NCI-H2196 (cell line): ENCODE data around the gene MICALL1.

Experiments
- DNase-seq: peaks from one replicate; lab custom pipeline; 2025; ENCODE audit not compliant: unreplicated experiment; lab: John Stamatoyannopoulos, UW

The MICALL1 gene, protein sequence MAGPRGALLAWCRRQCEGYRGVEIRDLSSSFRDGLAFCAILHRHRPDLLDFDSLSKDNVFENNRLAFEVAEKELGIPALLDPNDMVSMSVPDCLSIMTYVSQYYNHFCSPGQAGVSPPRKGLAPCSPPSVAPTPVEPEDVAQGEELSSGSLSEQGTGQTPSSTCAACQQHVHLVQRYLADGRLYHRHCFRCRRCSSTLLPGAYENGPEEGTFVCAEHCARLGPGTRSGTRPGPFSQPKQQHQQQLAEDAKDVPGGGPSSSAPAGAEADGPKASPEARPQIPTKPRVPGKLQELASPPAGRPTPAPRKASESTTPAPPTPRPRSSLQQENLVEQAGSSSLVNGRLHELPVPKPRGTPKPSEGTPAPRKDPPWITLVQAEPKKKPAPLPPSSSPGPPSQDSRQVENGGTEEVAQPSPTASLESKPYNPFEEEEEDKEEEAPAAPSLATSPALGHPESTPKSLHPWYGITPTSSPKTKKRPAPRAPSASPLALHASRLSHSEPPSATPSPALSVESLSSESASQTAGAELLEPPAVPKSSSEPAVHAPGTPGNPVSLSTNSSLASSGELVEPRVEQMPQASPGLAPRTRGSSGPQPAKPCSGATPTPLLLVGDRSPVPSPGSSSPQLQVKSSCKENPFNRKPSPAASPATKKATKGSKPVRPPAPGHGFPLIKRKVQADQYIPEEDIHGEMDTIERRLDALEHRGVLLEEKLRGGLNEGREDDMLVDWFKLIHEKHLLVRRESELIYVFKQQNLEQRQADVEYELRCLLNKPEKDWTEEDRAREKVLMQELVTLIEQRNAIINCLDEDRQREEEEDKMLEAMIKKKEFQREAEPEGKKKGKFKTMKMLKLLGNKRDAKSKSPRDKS

DNA sequence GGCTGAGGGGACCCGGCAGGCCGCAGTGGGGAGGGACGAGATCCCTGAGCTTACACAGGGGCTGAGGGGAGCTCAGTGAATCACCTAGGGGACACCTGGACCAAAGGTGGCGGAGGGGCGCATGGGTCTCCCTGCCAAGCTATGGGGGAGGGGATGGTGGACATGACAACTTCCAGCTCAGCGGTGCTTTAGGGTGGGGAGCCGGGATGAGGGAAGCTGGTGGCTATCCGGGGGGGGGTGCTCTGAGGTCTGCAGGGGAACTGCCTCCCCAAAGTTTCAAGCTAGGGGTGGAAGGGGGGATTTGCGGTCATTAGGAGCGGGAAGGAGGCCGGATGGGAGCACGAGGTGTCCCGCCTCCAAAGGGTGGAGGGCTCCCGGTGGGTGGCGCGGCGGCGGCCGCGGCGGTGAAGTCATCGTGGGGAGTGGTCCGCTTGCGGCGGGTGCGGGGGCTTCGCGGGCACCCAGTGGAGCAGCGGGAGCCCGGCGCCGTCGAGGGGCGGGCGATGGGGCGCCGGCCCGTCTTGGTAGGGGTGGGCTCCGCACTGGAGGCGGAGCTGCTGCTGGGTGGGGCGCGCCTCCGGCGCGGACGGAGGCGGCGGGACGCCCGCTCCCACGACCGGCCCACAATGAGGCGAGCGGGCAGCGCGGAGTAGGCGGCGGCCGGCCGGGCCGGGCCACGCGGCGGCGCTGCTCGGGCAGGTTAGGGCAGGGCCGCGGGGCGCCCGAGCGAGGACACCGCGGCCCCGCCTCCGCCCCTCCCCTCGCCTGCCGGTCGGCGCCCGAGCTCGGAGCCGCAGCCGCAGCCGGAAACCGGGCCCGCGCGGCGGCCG lies at the start of gene MICALL1:
MICALL1 (plus strand) TSS at position 764 of the 830 bp plus-strand sequence. CDS start 126 bp downstream, outside the sequence.
- DNase-seq, result peak; percentile 40

DNA sequence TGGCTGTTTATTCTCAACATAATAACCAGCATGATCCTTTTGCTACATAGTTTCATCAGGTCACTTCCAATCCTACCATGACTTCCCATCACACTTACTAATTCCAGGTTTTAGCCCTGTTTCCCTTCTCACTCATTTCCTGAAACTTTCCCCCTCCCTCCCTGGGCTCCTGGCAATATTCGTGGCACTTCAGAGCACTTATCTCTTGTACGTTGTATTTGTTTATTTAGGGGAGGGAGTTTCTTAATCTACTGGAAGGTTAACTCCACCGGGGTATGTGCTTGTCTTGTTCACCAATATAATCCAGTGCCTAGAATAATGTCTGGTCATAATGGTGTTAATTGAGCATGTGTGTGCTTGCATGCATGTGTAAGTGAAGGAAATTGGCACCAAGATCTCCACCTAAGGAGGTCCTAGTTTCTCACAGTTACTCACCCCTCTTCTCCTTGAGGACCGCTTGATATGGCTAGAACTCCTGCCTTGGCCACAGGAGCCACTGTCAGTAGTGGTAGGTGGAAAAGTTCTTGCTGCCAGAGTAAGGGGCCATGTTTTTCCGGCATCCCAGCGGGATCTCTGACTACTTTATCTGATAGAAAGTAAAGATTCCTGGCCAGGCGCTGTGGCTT lies 45.2 kb upstream of the MICALL1 start:
- DNase-seq, result no peak

DNA sequence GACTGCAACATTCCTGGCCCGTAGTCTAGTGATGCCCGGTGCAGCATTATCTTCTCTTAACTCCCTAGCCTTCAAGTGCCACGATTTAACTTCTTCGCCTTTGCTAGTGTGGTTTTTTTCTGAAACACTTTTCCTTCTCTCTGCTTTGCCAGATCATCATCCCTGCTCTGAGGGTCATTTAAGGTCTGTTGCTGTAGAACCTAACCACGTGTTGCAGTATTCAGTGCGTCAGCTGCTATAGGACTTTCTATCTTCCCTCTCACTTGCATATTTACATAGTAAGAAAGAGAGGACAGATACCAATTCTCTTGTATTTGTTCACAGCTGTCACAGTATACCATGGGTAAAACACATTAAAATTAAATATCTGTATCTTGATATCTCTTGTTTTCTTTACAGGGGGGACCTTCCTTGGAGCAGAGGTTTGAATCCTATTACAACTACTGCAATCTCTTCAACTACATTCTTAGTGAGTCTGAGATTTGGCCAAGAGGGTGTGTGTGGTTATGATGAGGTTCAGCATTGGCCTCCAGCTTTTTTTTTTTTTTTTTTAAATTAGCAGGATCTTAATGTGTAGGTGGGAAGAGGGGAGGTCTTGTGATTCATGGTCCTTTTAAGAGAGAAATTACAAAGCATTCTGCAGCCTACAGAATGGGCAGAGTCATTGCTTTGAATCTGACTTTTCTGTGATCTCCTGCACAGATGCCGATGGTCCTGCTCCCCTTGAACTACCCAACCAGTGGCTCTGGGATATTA lies 43.3 kb upstream of the MICALL1 start:
- no peak for DNase-seq

DNA sequence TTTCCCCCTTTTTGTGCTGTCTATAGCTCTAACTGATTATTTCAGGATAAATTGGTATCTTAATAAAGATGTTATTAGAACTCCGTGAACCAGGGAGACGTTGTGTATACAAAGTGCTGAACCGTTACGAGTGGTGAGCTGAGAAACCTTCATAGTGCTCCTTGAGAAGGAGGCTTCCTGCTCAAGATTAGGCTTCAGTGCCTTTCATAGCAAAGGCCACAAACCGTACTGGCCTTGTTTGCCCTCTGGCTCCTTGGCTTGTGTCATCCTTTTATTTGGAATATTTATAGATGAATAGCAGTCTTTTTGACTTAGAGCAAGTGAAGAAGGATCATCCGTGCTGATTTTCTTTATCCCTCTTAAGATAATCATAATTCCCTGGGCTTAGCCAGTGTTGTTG lies 40.6 kb upstream of the MICALL1 start:
- DNase-seq, result no peak

DNA sequence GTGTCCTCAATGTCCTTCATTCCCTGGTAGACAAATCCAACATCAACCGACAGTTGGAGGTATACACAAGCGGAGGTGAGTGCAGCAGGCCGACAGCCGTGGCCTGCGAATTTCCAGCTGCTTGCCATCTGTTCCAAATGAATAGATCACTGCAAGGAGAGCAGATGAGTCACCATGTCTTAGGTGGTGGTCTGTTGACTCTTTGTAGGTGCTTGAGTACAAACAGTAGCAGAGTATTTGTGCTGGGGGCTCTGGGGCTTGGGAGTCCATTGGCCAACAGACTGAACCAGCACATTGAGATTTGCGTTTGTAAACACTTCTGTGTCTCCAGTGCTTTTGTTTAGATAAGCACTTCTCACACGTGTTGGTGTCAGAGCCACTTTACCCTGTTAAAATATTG lies 35.8 kb upstream of the MICALL1 start:
- DNase-seq, result no peak

DNA sequence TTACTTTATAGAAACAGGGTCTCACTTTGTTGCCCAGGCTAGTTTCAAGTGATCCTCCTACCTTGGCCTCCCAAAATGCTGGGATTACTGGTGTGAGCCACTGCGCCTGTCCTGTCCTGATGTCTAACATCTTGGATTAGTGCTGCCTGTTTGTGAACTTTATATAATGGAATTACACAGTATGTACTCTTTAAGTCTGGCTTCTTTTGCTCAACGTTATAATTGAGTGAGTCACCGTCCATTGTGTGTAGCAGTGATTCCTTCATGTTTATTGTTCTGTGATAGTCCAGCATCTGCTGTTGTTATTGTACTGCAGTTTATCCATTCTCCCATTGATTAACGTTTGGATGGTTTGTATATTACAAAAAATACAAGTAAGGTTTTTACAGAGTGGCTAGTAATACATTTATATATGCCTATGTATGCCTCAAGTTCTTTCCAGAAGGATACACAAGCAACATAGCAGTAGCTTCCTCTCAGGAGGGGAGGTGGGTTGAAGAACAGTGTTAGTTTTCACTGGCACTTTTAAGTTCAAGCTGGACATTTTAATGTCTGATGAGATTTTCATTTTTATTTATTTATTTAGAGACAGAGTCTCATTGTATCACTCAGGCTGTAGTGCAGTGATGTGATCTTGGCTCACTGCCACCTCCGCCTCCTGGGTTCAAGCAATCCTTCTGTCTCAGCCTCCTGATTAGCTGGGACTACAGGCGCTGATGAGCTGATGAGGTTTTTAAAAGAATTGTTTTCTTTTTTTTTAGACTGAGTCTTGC lies 25.2 kb upstream of the MICALL1 start:
- DNase-seq, result no peak

DNA sequence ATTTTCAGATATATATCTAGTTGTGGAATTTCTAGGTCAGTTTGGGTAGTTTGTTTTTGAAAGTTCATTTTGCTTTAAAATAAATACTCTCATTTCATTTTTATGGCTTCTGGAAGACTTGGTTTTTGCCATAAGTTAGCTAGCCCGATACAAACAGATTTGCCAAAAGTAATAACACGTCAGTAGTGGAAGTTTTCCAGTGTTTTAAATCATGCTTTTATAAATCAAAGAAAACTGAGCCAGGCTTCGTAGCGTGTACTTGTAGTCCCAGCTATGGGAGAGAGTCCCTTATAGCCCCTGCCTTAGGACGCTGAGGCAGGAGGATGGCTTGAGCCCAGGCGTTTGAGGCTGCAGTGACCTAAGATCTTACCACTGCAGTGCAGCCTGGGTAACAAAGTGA lies 21.7 kb upstream of the MICALL1 start:
- DNase-seq, result no peak

DNA sequence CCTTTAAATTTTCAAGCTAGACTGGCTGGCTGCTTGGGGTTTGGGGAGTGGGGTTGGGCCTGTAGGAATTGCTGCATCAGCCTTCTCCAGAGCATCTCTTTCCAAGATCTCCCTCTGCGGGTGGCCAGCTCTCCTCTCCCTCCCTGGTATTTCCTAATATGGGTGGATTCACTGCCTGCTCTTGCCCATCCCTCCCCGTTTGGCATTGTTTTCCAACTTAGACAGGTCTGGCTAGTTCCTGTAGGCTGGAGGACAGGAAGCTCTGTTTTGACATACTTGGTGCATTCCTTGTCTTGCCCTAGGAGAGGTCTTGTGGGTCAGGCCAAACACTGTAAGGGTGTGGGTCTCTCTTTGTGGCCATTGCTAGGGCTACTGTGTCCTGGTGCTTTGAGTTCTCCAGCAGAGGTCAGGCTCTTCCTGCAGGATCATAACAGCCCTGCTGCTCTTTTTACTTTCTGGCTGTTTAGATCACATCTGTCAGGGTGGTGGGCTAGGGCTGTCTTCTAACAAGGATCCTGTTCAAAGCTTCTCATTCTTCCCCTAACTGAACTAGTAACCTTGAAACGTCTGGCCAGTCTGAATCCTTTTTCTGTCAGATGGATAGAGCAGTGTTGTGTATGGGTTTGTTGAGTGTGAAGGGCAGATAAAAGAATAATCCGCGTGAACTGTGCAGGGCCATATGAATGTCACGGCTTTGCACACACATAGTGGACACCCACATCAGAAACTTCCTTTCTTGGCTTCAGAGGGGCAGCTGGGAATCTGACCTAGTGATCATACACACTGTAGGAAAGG lies 18.3 kb upstream of the MICALL1 start:
- no peak for DNase-seq

DNA sequence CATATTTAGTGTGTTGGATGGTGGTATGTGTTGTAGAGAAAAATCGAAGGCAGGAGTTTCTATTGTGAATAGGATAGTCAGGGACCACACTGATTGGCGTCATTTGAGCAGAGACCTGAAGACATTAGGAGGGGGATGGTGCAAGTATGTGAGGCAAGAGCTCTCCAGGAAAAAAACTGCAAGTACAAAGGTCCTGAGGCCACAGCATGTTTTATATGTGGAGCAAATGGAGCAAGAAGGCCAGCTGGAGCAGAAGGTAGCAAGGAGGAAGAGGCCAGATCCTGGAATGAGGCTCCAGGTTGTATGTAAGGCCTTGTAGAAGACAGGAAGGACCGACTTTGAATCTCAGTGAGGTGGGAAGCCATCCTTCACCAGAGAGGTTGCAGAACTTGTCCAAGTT lies 14.2 kb upstream of the MICALL1 start:
- DNase-seq, result no peak

DNA sequence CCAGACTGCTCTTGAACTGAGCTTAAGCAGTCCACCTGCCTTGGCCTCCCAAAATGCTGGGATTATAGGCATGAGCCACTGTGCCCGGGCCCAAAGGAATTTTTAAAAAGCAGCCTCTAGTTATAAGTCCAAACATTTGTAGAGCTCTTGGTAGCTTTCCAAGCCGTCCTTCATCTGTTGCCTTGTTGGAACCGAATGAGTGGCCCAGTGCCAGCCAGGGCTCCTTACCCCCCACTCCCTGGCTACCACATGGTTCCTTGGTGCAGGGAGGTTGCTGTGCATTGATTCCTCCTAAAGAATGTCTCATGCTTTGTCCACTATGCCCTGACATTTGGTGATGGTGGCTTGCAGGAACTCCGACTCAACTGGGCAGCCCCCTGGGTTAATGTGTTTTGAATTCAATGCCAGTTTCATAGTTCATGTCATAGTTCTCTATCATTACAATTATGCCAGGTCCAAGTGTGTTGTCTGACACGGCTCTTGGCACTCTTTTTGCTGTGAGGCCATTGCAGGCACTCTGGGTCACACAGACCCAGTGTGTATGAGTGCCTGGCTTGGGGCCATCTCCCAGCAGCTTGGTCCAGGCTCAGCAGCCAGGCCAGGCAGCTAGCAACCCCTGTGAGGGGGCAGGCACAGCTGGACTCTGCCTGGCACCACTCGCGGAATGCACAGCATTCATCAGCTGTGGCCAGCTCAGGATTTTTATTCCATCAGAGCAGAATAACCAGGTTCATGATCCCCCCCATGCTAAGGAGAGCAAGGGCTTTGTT lies 13.3 kb upstream of the MICALL1 start:
- DNase-seq, result no peak

DNA sequence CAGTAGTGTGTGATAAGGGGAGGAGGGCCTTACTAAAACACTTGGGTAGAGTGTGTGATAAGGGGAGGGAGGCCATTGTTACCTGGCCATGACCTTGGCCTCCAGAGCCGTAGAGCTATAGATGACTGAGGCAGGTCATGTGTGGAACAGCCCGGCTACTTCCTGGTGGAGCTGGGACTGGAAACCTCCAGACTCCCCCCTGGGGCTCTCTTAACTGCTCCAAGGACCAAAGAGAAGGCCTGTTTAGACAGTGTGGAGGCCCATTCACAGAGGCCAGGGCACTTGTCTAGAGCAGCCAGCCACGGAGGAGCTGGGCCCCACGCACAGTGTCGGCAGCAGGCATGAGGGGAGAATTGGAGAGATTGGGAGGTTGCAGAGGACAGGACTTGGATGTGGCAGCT lies 12.5 kb upstream of the MICALL1 start:
- DNase-seq, result no peak

DNA sequence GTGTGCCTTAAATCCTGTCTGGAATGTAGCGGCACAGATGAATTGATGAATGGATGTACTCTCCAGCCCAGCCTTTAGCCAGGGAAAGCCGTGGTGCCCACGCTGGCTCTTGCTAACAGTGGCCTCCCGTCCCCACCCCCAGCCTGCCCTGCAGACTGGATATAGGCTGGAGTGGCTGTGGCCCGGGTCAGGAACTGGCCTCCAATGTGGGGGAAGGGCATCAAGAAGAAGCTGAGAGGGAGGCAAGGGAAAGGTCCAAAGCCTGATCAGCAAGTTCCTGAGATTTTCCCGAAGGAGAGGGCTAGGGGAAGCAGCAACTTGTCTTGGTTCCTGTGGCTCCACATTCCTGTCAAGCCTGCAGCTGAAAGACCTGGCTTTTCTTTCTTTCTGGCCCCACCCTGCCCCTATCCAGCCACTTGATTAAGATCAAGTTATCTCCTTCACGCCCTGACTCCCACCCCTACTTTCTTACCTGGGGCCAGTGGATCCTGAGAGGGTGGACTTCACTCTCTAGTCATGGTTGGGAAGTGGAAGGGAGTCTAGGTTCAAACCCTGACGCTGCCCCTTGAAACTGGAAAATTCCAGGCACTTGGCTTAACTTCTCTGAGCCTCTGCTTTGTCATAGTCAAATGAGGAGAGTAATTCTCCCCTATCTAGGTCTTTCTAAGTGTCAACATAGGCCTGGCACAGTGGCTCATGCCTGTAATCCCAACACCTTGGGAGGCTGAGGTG lies 11.0 kb upstream of the MICALL1 start:
- DNase-seq, result no peak

DNA sequence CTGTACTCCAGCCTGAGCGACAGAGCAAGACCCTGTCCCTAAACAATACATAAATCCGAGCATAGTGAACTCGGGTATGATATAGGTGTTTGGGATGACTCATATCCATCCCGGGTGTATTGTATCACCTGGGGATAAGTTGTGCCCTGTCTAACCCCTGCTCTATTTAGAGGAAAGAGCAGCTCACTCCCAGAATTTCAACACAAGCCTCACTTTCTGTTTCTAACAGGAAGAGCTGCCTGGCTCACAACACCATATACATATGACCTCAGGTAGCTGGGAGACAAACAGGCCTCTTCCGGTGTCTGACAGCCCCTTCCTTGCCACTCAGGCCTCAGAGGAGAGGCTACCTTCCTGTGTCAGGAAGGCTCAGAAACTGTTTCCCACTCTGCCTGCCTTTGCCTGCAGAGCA lies 9.9 kb upstream of the MICALL1 start:
- no peak for DNase-seq

DNA sequence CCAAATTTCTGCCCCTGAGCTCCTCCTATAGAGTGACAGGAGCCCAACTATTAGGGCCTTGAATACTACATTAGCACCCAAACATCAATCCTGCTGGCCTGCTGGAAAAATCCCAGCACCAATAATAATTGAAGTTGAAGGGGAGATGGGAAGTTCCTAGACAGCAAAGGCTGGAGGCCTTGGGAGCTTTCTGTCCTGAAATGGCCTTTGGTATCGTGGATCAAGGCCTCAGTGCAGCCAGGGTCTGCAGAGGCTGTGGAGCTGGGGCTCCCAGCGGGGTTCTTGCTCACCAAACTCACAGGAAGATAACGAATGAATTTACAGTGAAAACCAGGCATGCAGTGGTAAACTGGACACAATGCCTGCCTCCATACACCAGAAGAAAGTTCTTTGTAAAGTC lies 9.2 kb upstream of the MICALL1 start:
- no peak for DNase-seq

DNA sequence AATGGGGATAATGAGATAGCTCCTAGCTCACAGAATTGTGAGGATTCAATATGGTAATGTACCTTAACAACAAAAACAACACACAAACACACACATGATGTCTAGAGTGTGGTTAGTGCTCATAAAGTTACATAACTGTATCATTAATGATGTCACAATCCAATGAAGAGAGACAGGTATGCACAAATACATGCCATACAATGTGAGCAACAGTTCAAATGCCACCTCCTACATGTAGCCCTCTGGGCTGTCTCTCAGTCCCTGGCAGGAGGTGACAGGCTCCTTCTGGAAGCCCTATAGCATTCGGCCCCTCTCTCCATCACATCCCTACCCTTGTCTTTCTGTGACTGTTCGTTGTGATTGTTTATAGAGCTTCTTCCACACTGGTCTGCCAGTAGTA lies 8.3 kb upstream of the MICALL1 start:
- no peak for DNase-seq

DNA sequence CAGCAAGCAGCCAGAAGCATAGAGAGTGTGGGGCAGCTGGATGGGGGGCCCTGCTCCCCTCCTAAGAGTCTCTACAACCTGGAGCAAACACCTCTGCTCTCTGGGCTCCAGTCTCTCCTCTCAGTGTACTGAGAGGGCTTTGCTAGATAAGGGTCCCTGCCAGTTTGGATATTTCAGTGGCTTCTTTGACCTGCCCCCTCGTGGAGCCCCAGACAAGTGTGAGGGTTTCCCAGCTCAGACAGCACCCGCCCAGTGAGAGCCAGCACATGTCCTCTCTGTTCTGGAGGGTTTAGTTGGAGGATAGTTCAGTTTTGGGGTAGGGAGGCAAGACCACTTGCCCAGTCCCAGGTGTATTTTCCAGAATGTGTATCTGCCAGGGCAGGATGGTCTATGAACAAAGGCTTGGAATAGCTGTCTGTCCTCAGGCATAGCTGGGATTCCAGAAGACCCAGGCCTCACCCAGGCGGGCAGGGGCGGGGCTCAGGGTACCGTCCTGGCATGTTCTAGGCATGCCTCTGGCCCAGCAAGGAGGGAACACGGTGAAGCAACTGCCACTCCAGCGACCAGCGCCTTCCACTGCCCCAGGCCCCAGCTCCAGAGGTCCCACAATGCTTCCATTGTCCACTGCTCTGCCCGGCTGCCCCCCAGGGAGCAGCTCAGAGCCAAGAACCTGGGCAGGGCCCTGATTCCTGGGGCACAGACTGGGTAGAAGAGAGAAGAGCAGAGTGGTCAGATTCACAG lies 7.5 kb upstream of the MICALL1 start:
- DNase-seq, result no peak
